HepG2 (cell line): Measurements from ENCODE around the gene SLC16A3. TPM values are rescaled to one million over a fixed set of nuclear protein-coding genes. Genes with fewer than 3 reads are reported as not detected.

Experiments used
- AHDC1 ChIP-seq: sonication (generic); formaldehyde crosslinking; IDR thresholded peaks from 2 replicates; pipeline ENCODE4 v1.5.1; 2020; ENCODE audit warnings: mild to moderate bottlenecking, missing genetic modification reagents, borderline replicate concordance
- CENPT ChIP-seq: sonication (generic); formaldehyde crosslinking; IDR thresholded peaks from 2 replicates; pipeline ENCODE4 v1.8.0; 2022; ENCODE audit warnings: low read depth, mild to moderate bottlenecking, moderate library complexity, missing genetic modification reagents
- ELF1 ChIP-seq: sonication (generic); formaldehyde crosslinking; IDR thresholded peaks from 2 replicates; pipeline ENCODE4 v1.4.0; 2020; ENCODE audit warnings: missing genetic modification reagents
- HDAC2 ChIP-seq: sonication (generic); formaldehyde crosslinking; IDR thresholded peaks from 2 replicates; pipeline ENCODE4 v1.4.0; 2020; ENCODE audit warnings: missing genetic modification reagents
- HHEX ChIP-seq: IDR thresholded peaks from 2 replicates; pipeline ENCODE4 v1.6.1; 2016; ENCODE audit warnings: control low read depth
- IRF9 ChIP-seq: sonication (generic); formaldehyde crosslinking; IDR thresholded peaks from 2 replicates; pipeline ENCODE4 v1.8.0; 2022; ENCODE audit warnings: missing genetic modification reagents, mild to moderate bottlenecking, borderline replicate concordance
- MYNN ChIP-seq: sonication (generic); formaldehyde crosslinking; IDR thresholded peaks from 2 replicates; pipeline ENCODE4 v1.4.0; 2020; ENCODE audit warnings: mild to moderate bottlenecking, low read depth, missing genetic modification reagents
- THAP11 ChIP-seq: IDR thresholded peaks from 2 replicates; pipeline ENCODE4 v1.6.1; 2016; ENCODE audit warnings: missing biosample characterization, missing genetic modification reagents
- ZHX2 ChIP-seq, 2 experiments: sonication (generic) in 1 of 2; formaldehyde crosslinking in 1 of 2; IDR thresholded peaks; 2 replicates each; pipeline versions ENCODE4 v1.6.1 to v1.9.0; 2014 to 2022; ENCODE audit warnings: antibody characterized with exemption in 1 of 2, borderline replicate concordance in 1 of 2, inconsistent platforms in 1 of 2, low read depth in 1 of 2, missing genetic modification reagents in 1 of 2
- ZNF256 ChIP-seq: sonication (generic); formaldehyde crosslinking; conservative IDR thresholded peaks from 2 replicates; pipeline ENCODE4 v1.4.0; 2020; ENCODE audit warnings: missing genetic modification reagents
- ZNF879 ChIP-seq: sonication (generic); formaldehyde crosslinking; IDR thresholded peaks from 2 replicates; pipeline ENCODE4 v1.8.1; 2023; ENCODE audit warnings: missing genetic modification reagents
- polyA plus RNA-seq, 8 experiments: library from polyadenylated mRNA; depleted of rRNA in 3 of 8; stranded (reverse) in 7 of 8; unstranded in 1 of 8; fragments of >200 nt; fragmentation: Illumina TruSeq in 4 of 8; extraction: Trizol in 4 of 8; gene quantifications; 2 replicates each; pipeline versions ENCODE4 v1.2.1 to v1.2.3, GENCODE V29; 2011 to 2016; ENCODE audit warnings: low read depth in 4 of 8, missing spikeins in 1 of 8, mixed read lengths in 1 of 8; ENCODE audit not compliant: insufficient read depth in 1 of 8
- total RNA-seq, 5 experiments: library from RNA; depleted of rRNA; stranded (reverse); fragments of >200 nt; fragmentation: Illumina TruSeq; extraction: Trizol; gene quantifications; 2 replicates each; pipeline ENCODE4 v1.2.3, GENCODE V29; 2016; ENCODE audit warnings: low read depth in 1 of 5
- TF ChIP-seq, protein P1 (sequence below): sonication (generic); formaldehyde crosslinking; IDR thresholded peaks from 2 replicates; pipeline ENCODE4 v1.8.1; 2023; ENCODE audit warnings: mild to moderate bottlenecking, missing genetic modification reagents
- TF ChIP-seq, protein P2 (sequence below), 2 experiments: fragments of 450-650 bp in 1 of 2; sonication (generic) in 1 of 2; formaldehyde crosslinking; IDR thresholded peaks; 2 replicates each; pipeline versions ENCODE4 v1.5.0 to v1.8.0; 2020 to 2022; ENCODE audit warnings: mild to moderate bottlenecking in 1 of 2, missing genetic modification reagents in 1 of 2

Gene SLC16A3
- total and polyA plus RNA-seq, 2 of the 13 experiments (the other 11 are each of a cell fraction or from before 2014, with no cell fraction given) = 242 to 349 TPM

DNA sequence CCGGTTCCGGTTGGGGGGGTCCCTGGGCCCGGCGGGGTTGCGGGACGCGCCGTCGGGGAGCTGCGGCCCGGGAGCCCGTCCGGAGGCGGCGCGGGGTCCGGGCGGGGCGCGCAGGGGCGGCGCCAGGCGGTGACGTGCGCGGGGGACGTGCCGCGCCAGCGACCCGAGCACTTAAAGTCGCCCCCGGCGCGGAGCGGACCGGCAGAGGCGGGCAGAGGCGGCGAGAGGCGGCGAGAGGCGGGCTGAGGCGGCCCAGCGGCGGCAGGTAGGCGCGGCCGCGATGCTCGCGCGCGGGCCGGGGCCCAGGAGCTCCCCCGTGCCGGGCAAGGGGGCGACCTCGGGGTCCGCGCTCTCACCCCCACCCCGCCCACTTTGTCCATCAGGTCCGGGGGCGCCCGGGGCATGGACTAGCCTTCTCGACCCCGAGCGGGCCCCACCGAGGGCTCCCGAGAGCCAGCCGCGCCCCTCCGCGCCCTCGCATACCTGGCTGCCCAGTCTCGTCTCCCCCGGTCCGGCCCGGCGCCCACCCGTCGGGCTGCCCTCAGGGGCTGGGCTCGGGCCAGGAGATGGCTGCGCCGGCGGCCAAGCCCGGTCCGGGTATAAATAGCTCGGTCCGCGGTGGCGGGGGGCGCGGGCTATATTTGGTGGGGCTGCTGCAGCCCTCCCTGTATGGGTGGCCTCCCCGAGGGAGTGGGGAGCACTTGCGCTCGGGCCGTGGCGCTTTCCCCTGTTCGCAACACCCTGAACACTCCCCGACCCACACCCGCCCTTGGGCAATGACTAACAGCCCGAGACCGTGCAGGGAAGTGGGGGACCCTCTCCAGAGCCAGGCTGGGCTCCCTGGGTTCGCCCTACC is at the start of gene SLC16A3 (continued):
- peak; percentile 88 for TF ChIP-seq AHDC1 (CRISPR knock-in tag)
- TF ChIP-seq ELF1 = no peak
- no peak for TF ChIP-seq MYNN
- TF ChIP-seq, protein P1, sequence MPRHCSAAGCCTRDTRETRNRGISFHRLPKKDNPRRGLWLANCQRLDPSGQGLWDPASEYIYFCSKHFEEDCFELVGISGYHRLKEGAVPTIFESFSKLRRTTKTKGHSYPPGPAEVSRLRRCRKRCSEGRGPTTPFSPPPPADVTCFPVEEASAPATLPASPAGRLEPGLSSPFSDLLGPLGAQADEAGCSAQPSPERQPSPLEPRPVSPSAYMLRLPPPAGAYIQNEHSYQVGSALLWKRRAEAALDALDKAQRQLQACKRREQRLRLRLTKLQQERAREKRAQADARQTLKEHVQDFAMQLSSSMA (CRISPR knock-in tag) = no peak
- no peak for TF ChIP-seq ZNF256
- TF ChIP-seq IRF9 (CRISPR knock-in tag) = no peak
- no peak for TF ChIP-seq ZHX2 (IDR thresholded peaks at IDR 0.05; ENCODE audit: low read depth)
- TF ChIP-seq ZHX2 (CRISPR knock-in tag; IDR thresholded peaks at IDR 0.05; ENCODE audit: borderline replicate concordance) = peak; percentile 52; the same call in 1 of the 2 replicates
- no peak; the same call in 1 of the 2 replicates for TF ChIP-seq HDAC2 (CRISPR knock-in tag)
- TF ChIP-seq CENPT (CRISPR knock-in tag) = peak; percentile 87
- no peak; the same call in 1 of the 2 replicates for TF ChIP-seq THAP11
- no peak for TF ChIP-seq ZNF879
- TF ChIP-seq HHEX = no peak
- TF ChIP-seq, protein P2, sequence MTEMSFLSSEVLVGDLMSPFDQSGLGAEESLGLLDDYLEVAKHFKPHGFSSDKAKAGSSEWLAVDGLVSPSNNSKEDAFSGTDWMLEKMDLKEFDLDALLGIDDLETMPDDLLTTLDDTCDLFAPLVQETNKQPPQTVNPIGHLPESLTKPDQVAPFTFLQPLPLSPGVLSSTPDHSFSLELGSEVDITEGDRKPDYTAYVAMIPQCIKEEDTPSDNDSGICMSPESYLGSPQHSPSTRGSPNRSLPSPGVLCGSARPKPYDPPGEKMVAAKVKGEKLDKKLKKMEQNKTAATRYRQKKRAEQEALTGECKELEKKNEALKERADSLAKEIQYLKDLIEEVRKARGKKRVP (CRISPR knock-in tag; IDR thresholded peaks at IDR 0.05) = no peak
